Ascending aorta (tissue), 2 donors: ENCODE data around the gene EDNRB. TPM values are rescaled to one million over a fixed set of nuclear protein-coding genes. Genes with fewer than 3 reads are reported as not detected.
A peak's percentile ranks its signal among the peaks of the same experiment; 100 is the strongest.
"Not testable (repeated sequence)": the region's sequence is repeated elsewhere in the genome, so short reads cannot be mapped to it uniquely, and the experiment has no call there.

ENCODE experiments used
- DNase-seq, 2 donors: peaks; one replicate each; pipeline ENCODE4 v3.0.0-alpha.2; 2019; ENCODE audit warnings: low spot score in 2 of 2
- H3K27ac ChIP-seq, 2 donors: fragments of 200-600 bp; sonication (generic); one replicate each; pipeline ENCODE4 v1.5.1; 2016 to 2017; ENCODE audit warnings: mild to moderate bottlenecking in 1 of 2
- H3K27me3 ChIP-seq: fragments of 200-600 bp; sonication (generic); one replicate; pipeline ENCODE4 v1.5.1; 2017
- H3K36me3 ChIP-seq, 2 donors: fragments of 200-600 bp; sonication (generic); one replicate each; pipeline ENCODE4 v1.5.1; 2016
- H3K4me1 ChIP-seq, 2 donors: fragments of 200-600 bp; sonication (generic); one replicate each; pipeline ENCODE4 v1.5.1; 2016 to 2017; ENCODE audit warnings: mild to moderate bottlenecking in 1 of 2
- H3K4me3 ChIP-seq, 2 donors: fragments of 200-600 bp; sonication (generic); one replicate each; pipeline ENCODE4 v1.5.1; 2016 to 2017; ENCODE audit warnings: mild to moderate bottlenecking in 1 of 2
- H3K9me3 ChIP-seq, 2 donors: fragments of 200-600 bp; sonication (generic); one replicate each; pipeline ENCODE4 v1.5.1; 2016
- intact Hi-C: fragments of 100-400 bp; cut with DNase I; formaldehyde crosslinking; loops from one replicate; pipeline ENCODE4 v1.15.1; 2023
- total RNA-seq: library from RNA; depleted of rRNA; stranded (reverse); fragments of >200 nt; gene quantifications from one replicate; pipeline ENCODE4 v1.1.0, GENCODE V29; 2016
- TF ChIP-seq, protein P1 (sequence below), 3 experiments: fragments of 200-600 bp in 2 of 3; fragments of 450-650 bp in 1 of 3; sonication (generic) in 2 of 3; IDR thresholded peaks; one replicate each; pipeline ENCODE4 v1.5.1; 2016 to 2019; ENCODE audit warnings: antibody characterized with exemption in 3 of 3, mild to moderate bottlenecking in 1 of 3, moderate library complexity in 1 of 3

EDNRB gene
- total RNA-seq: 26.4 TPM

DNA sequence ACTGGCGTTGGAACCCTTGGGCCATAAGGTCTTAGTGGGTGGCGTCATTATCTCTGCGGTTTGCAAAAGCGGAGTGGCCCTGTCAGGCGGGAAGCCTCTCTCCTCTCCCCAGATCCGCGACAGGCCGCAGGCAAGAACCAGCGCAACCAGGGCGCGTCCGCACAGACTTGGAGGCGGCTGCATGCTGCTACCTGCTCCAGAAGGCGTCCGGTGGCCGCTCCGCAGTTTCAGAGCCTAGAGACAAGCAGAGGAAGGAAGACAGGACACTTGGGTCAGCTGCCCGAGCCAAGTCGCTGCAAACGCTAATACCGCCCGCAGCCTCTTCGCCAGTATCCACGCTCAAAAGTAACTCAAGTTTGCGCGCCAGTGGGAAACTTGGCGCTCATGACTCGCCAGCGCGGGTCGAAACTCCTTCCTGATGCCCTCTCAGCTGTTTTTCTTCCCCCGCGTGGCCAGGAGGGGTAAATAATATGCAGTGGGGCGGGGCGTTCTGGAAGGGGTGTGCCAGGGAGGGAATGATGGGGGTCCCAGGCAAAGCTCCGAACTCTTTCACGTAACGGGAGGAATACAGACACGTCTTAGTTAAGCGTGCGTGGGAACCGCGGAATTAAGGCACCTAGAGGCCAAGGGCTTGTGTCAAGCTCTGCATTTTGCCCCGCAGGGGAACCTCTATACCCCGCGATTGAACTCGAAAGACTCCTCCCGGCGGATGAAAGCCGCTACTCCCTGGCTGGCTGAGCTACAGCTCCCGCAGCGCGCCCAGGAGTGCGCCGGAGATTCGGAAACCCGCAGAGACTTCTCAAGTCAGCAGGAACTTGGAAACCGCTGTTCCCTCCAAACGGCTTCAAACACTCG lies at the start of gene EDNRB:
TSS of gene EDNRB (minus strand) at position 441 of the 855 bp plus-strand sequence. CDS start at position 183, 258 bp downstream.
- Histone ChIP-seq H3K36me3 (no peaks in the 10 kb centered on the region), H3K9me3 (no peaks in the 10 kb centered on the region), H3K4me1 (no peaks in the 10 kb centered on the region), H3K27me3 (no peaks in the 10 kb centered on the region), H3K4me3 (peak within 1 kb of the TSS; percentile 58 to 62), H3K27ac (peak within 1 kb of the TSS in 1 of 2 donors; percentile 32)
- TF ChIP-seq, protein P1, sequence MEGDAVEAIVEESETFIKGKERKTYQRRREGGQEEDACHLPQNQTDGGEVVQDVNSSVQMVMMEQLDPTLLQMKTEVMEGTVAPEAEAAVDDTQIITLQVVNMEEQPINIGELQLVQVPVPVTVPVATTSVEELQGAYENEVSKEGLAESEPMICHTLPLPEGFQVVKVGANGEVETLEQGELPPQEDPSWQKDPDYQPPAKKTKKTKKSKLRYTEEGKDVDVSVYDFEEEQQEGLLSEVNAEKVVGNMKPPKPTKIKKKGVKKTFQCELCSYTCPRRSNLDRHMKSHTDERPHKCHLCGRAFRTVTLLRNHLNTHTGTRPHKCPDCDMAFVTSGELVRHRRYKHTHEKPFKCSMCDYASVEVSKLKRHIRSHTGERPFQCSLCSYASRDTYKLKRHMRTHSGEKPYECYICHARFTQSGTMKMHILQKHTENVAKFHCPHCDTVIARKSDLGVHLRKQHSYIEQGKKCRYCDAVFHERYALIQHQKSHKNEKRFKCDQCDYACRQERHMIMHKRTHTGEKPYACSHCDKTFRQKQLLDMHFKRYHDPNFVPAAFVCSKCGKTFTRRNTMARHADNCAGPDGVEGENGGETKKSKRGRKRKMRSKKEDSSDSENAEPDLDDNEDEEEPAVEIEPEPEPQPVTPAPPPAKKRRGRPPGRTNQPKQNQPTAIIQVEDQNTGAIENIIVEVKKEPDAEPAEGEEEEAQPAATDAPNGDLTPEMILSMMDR (IDR thresholded peaks at IDR 0.05): no peak
- intact Hi-C loops: no loop called here
- peak in 1 of 2 donors; percentile 67 for DNase-seq

DNA sequence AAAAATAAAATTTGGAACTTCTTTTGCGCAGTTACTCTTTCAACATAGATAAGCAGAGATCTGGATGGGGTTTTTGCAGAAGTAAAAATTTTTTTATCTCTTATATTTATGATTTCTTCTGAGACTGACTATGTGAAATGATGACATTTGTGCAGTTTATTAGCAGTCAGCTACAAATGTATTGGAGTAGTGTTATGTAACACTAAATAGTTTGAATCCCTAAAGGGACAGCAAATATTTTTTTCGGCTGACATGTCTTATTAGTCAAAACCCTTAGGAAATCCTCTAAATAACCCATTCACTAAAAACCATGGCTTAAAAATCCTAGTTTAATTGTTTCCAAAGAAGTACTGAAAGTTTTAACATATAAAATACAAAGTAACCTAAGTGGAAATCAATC lies 48.0 kb upstream of the EDNRB start:
- H3K36me3 ChIP-seq: no peaks in the 10 kb centered on the region
- H3K27me3 ChIP-seq: no peaks in the 10 kb centered on the region
- no peak overlapping the region for H3K27ac ChIP-seq
- no peaks in the 10 kb centered on the region for H3K4me1 ChIP-seq
- DNase-seq: no peak
- intact Hi-C loops: no loop called here
- TF ChIP-seq, protein P1 (IDR thresholded peaks at IDR 0.05): no peak
- H3K4me3 ChIP-seq: no peak overlapping the region
- H3K9me3 ChIP-seq: no peaks in the 10 kb centered on the region

DNA sequence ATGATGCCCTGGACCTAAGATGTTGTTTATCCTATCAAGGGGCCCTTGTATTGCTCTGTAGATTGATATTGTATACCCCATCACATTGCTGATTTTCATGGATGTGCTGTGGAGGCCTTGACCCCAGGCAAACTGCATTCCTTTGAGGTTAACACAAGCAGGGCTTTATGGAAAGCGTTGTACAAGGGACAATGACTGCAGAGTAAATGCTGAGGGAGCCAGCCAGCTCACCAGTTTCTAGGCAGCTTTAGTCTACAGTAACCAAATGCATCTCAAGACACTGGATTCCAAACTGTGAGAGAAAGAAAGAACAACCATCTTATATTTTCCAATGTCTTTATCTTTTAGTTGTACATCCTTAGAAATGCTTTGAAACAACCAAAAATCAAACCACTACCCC lies 34.1 kb upstream of the EDNRB start:
- no peaks in the 10 kb centered on the region for H3K36me3 ChIP-seq
- no peaks in the 10 kb centered on the region for H3K4me1 ChIP-seq
- no peaks in the 10 kb centered on the region for H3K9me3 ChIP-seq
- no peak overlapping the region for H3K4me3 ChIP-seq
- DNase-seq: no peak
- intact Hi-C loops: no loop called here
- no peak overlapping the region for H3K27ac ChIP-seq
- TF ChIP-seq, protein P1 (IDR thresholded peaks at IDR 0.05): no peak
- no peaks in the 10 kb centered on the region for H3K27me3 ChIP-seq

DNA sequence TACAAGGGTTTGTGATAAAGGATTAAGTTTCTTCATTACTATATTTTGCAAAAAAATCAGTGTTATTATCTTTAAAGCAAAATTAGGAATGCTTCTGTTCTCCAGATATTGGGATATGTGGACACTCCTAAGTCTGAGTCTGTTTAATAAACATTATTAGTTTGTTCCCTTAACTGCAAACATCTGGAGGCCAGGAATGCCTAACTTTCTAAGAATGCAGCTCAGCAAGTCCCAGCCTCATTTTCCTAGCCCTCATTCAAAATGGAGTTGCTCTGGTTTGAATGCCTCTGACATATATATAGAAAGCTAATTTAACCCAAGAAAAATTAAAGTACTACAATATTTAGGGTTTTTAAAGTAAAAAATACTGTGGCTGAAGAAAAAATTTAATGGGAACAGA lies 33.6 kb upstream of the EDNRB start:
- no peaks in the 10 kb centered on the region for H3K36me3 ChIP-seq
- H3K4me1 ChIP-seq: no peaks in the 10 kb centered on the region
- no peaks in the 10 kb centered on the region for H3K27me3 ChIP-seq
- H3K27ac ChIP-seq: no peak overlapping the region
- H3K9me3 ChIP-seq: no peaks in the 10 kb centered on the region
- intact Hi-C loops: no loop called here
- DNase-seq: no peak
- TF ChIP-seq, protein P1 (IDR thresholded peaks at IDR 0.05): no peak
- H3K4me3 ChIP-seq: no peak overlapping the region

DNA sequence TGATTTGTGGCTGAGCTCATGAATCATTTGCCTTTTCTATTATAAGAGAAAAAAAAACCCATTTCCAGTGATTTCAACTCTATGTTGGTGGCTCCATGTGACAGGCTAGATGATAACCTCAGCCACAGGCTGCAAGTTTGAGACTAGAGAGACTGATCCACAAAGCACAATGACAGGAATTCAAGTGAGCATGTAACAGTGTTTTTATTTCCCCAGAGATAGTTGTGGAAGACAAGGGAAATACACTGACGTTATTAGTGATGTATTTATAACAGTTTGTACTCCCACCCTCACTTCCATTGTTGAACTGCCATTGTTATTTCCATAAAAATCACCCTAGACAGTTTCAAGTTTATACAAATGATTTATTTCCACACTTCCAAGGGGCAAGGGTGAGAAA lies 27.9 kb upstream of the EDNRB start:
- no peak for DNase-seq
- Histone ChIP-seq H3K36me3 (no peaks in the 10 kb centered on the region), H3K27me3 (no peaks in the 10 kb centered on the region), H3K4me3 (no peak overlapping the region), H3K4me1 (no peaks in the 10 kb centered on the region), H3K27ac (no peak overlapping the region), H3K9me3 (no peaks in the 10 kb centered on the region)
- intact Hi-C loops: no loop called here
- TF ChIP-seq, protein P1 (IDR thresholded peaks at IDR 0.05): no peak

DNA sequence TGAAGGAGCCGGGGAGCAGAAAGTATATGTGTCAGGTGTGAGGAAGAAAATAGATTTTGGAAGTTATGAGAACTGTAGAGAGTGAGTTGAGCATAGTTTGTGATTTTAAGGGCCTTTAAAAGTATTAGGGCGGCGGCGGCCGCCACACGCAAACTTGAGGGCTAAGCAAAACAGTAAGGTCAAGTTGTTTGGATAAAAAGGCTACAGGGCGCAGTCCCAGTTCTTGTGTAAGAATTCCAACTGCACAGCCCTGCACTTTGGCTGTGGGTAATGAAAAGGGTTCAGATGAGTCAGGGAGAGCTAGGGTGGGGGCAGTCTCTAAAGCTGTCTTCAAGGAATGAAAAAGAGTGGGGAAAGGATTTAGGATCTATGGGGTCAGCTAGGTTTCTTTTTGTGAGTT lies 16.4 kb upstream of the EDNRB start:
- H3K4me3 ChIP-seq, DNase-seq, intact Hi-C loops, H3K4me1 ChIP-seq, H3K27ac ChIP-seq, H3K9me3 ChIP-seq, H3K36me3 ChIP-seq, H3K27me3 ChIP-seq: not testable (repeated sequence)
